Amygdala (tissue), 56 donors: ENCODE data around the gene ERVK3-1.
A peak's percentile ranks its signal among the peaks of the same experiment; 100 is the strongest.
"Not testable (repeated sequence)": the region's sequence is repeated elsewhere in the genome, so short reads cannot be mapped to it uniquely, and the experiment has no call there.

Experiments
- DNase-seq, 56 donors: peaks; one replicate each; lab custom pipeline; 2025; lab: John Stamatoyannopoulos, UW

Gene ERVK3-1

GRCh38 chr19:58338336-58338735 is 33.2 kb downstream of the ERVK3-1 start:
- DNase-seq, result no peak

GRCh38 chr19:58338825-58339558 is 33.8 kb downstream of the ERVK3-1 start:
- no peak for DNase-seq

- DNase-seq, result no peak
Measured at GRCh38 chr19:58345558-58345957, 40.4 kb downstream of the ERVK3-1 start.

- DNase-seq, result peak in 53 of 56 donors; percentile 12 to 87 (median 61)
Measured at GRCh38 chr19:58346961-58347929, 42.1 kb downstream of the ERVK3-1 start.

GRCh38 chr19:58348080-58348479 is 42.9 kb downstream of the ERVK3-1 start:
- DNase-seq, result not testable (repeated sequence)

GRCh38 chr19:58349590-58349989 is 44.4 kb downstream of the ERVK3-1 start:
- DNase-seq, result no peak

GRCh38 chr19:58350001-58350861 is 45.1 kb downstream of the ERVK3-1 start:
- no peak for DNase-seq

GRCh38 chr19:58350871-58351557 is 45.8 kb downstream of the ERVK3-1 start:
- DNase-seq, result no peak

GRCh38 chr19:58351558-58351878 is 46.3 kb downstream of the ERVK3-1 start:
- DNase-seq, result no peak

- no peak for DNase-seq
Measured at GRCh38 chr19:58351990-58352755, 47.0 kb downstream of the ERVK3-1 start.

GRCh38 chr19:58352760-58353671 is 47.8 kb downstream of the ERVK3-1 start, which contains the start of gene A1BG:
Gene A1BG (minus strand): TSS chr19:58353492. CDS start chr19:58353437, 55 bp downstream.
- no peak for DNase-seq

- no peak for DNase-seq
Measured at GRCh38 chr19:58353717-58354477, 48.7 kb downstream of the ERVK3-1 start.

- no peak for DNase-seq
Measured at GRCh38 chr19:58354478-58355030, 49.4 kb downstream of the ERVK3-1 start.

GRCh38 chr19:58355215-58355796 is 50.1 kb downstream of the ERVK3-1 start:
- DNase-seq, result no peak

GRCh38 chr19:58355908-58356765 is 51.0 kb downstream of the ERVK3-1 start:
- DNase-seq, result no peak
